ENCODE measurements around the gene CCDC102A. TPM values are rescaled to one million over a fixed set of nuclear protein-coding genes. Genes with fewer than 3 reads are reported as not detected.

Gene CCDC102A
- total and polyA plus RNA-seq, 10 of the 15 experiments (the other 5 are each of a cell fraction or from before 2014, with no cell fraction given) = 0.03 to 5.9 (median 2.4) TPM

GRCh38 chr16:57585051-57585687 lies 48.8 kb upstream of the CCDC102A start:
- no peak for DNase-seq (ENCODE audit: low read depth, low spot score)
- TF ChIP-seq RFX5 (IDR thresholded peaks at IDR 0.05; ENCODE audit: low read depth, low read length) (no peak), ZNF24 (IDR thresholded peaks at IDR 0.05) (no peak), HDAC6 (IDR thresholded peaks at IDR 0.05; ENCODE audit: unreplicated experiment) (no peak), CREB1 (IDR thresholded peaks at IDR 0.05; ENCODE audit: low read depth) (no peak), SPI1 (IDR thresholded peaks at IDR 0.05; ENCODE audit: borderline replicate concordance, insufficient read depth, low read depth, low read length) (no peak), ZNF217 (IDR thresholded peaks at IDR 0.05) (no peak)
- Histone ChIP-seq H3K4me3 (no peak overlapping the region), H3K9ac (ENCODE audit: control insufficient read depth, insufficient read depth, low read length) (no peak overlapping the region), H4K20me1 (ENCODE audit: control insufficient read depth, insufficient read depth) (no peaks in the 10 kb centered on the region), H2AFZ (ENCODE audit: control insufficient read depth, low read depth, low read length) (no peak overlapping the region), H3K36me3 (ENCODE audit: control insufficient read depth in 2 of 2, insufficient read depth in 2 of 2, low read length in 1 of 2) (no peaks in the 10 kb centered on the region), H3K27me3 (replicated peaks in 1 of 2; ENCODE audit: control insufficient read depth in 2 of 2, insufficient read depth in 2 of 2, low read length in 1 of 2) (no peaks in the 10 kb centered on the region), H3K9me3 (replicated peaks; ENCODE audit: control insufficient read depth, insufficient read depth, low read length) (peaks cover 3% of the 10 kb centered on the region; the same call in 1 of the 3 replicates), H3K79me2 (ENCODE audit: control insufficient read depth, insufficient read depth, low read length) (no peaks in the 10 kb centered on the region), H3K4me1 (ENCODE audit: control insufficient read depth, insufficient read depth, low read length) (no peaks in the 10 kb centered on the region), H3K27ac (ENCODE audit: control insufficient read depth, insufficient read depth) (no peak overlapping the region), H3K4me2 (ENCODE audit: control insufficient read depth, insufficient read depth) (no peak overlapping the region)
- ChIA-PET RAD21 (ENCODE audit: unreplicated experiment) (interaction anchor here (0.6 to 1.3 kb wide), 5 partner anchors 9 to 60 kb away, joined by 3 to 5 read pairs (median 3); no protein-coding TSS in a partner anchor), POLR2A (interaction anchor here (0.7 kb wide), 1 partner anchor 63 kb away, joined by 9 read pairs; no protein-coding TSS in a partner anchor), CTCF (interaction anchor here (0.6 to 13.4 kb wide), 10 partner anchors 9 to 962 kb away, joined by 3 to 149 read pairs (median 3); no protein-coding TSS in a partner anchor), SMC1A (ENCODE audit: uncharacterized antibody, unreplicated experiment) (interaction anchor here (1.0 to 2.0 kb wide), 3 partner anchors 9 to 63 kb away, joined by 3 to 6 read pairs (median 3); no protein-coding TSS in a partner anchor)
- BruUV-seq (replicated peaks) = no TSS peak
- ATAC-seq = no peak
- intact Hi-C loops (cut with micrococcal nuclease; ENCODE audit: unreplicated experiment) (no loop called here), in situ Hi-C loops (cut with MboI) (loop anchor here (10.0 kb wide), 1 partner anchor 420 kb away; the partner anchor contains the start of genes USB1 and ZNF319)
- FAIRE-seq = no peak
- WGBS (ENCODE audit: insufficient coverage, insufficient replicate concordance, low lambda C conversion rate, missing lambda C conversion rate) = 0% methylated on average over 3 of the region's 3 CpGs

GRCh38 chr16:57579361-57579665 lies 42.9 kb upstream of the CCDC102A start:
- Histone ChIP-seq H4K20me1 (ENCODE audit: control insufficient read depth, insufficient read depth) (no peaks in the 10 kb centered on the region), H3K9ac (ENCODE audit: control insufficient read depth, insufficient read depth, low read length) (no peak overlapping the region), H3K36me3 (ENCODE audit: control insufficient read depth in 2 of 2, insufficient read depth in 2 of 2, low read length in 1 of 2) (no peaks in the 10 kb centered on the region; a peak in 4 of 4 replicates), H3K27ac (ENCODE audit: control insufficient read depth, insufficient read depth) (no peak overlapping the region), H2AFZ (ENCODE audit: control insufficient read depth, low read depth, low read length) (no peak overlapping the region), H3K4me1 (ENCODE audit: control insufficient read depth, insufficient read depth, low read length) (no peaks in the 10 kb centered on the region), H3K9me3 (replicated peaks; ENCODE audit: control insufficient read depth, insufficient read depth, low read length) (no peaks in the 10 kb centered on the region), H3K79me2 (ENCODE audit: control insufficient read depth, insufficient read depth, low read length) (no peaks in the 10 kb centered on the region), H3K27me3 (replicated peaks in 1 of 2; ENCODE audit: control insufficient read depth in 2 of 2, insufficient read depth in 2 of 2, low read length in 1 of 2) (no peaks in the 10 kb centered on the region), H3K4me3 (no peak overlapping the region), H3K4me2 (ENCODE audit: control insufficient read depth, insufficient read depth) (no peak overlapping the region)
- BruUV-seq (replicated peaks) = no TSS peak
- FAIRE-seq (no peak), DNase-seq (ENCODE audit: low read depth, low spot score) (no peak), ATAC-seq (no peak)
- WGBS (ENCODE audit: insufficient coverage, insufficient replicate concordance, low lambda C conversion rate, missing lambda C conversion rate) = 58% methylated on average over 2 of the region's 2 CpGs
- TF ChIP-seq SUPT20H (IDR thresholded peaks at IDR 0.05; ENCODE audit: borderline replicate concordance, control insufficient read depth, low read depth, low read length) (no peak), ZZZ3 (IDR thresholded peaks at IDR 0.05; ENCODE audit: control insufficient read depth, insufficient read length, low read depth) (no peak)
- ChIA-PET RAD21 (ENCODE audit: unreplicated experiment) (interaction anchor here (0.7 to 2.0 kb wide), 2 partner anchors 23 to 69 kb away, joined by 3 to 11 read pairs; no protein-coding TSS in a partner anchor), POLR2A (no interaction called here), CTCF (interaction anchor here (0.6 to 6.1 kb wide), 7 partner anchors 7 to 604 kb away, joined by 3 to 118 read pairs (median 3); no protein-coding TSS in a partner anchor), SMC1A (ENCODE audit: uncharacterized antibody, unreplicated experiment) (interaction anchor here (0.7 to 1.0 kb wide), 5 partner anchors 12 to 68 kb away, joined by 3 to 5 read pairs (median 3); partner anchors contain the start of gene CCDC102A)
- intact Hi-C loops (cut with micrococcal nuclease; ENCODE audit: unreplicated experiment) (loop anchor here (5.0 kb wide), 2 partner anchors 158 to 428 kb away; partner anchors contain the start of gene KATNB1), in situ Hi-C loops (cut with MboI) (no loop called here)

Measured in GM12878 (cell line).